Tibial artery (tissue), 4 donors: ENCODE results near the gene SMCO3.

Source experiments
- DNase-seq, 2 donors: peaks; one replicate each; pipeline ENCODE4 v3.0.0-alpha.2; 2019
- H3K27ac ChIP-seq, 2 donors: fragments of 200-600 bp; sonication (generic) in 1 of 2; 1 replicate in 1 of 2; 2 replicates in 1 of 2; pipeline ENCODE4 v1.5.1; 2018 to 2019; ENCODE audit warnings: mild to moderate bottlenecking in 1 of 2
- H3K27me3 ChIP-seq, 2 donors: fragments of 200-600 bp; sonication (generic) in 1 of 2; one replicate each; pipeline versions ENCODE4 v1.5.1 to v1.6.0; 2016 to 2019
- H3K36me3 ChIP-seq, 3 donors: fragments of 200-600 bp; sonication (generic) in 2 of 3; one replicate each; pipeline ENCODE4 v1.5.1; 2016 to 2019; ENCODE audit warnings: mild to moderate bottlenecking in 2 of 3
- H3K4me1 ChIP-seq, 4 donors: fragments of 200-600 bp; sonication (generic) in 2 of 4; 1 replicate in 3 of 4; 2 replicates in 1 of 4; pipeline ENCODE4 v1.5.1; 2016 to 2019
- H3K4me3 ChIP-seq, 2 donors: fragments of 200-600 bp; sonication (generic) in 1 of 2; 1 replicate in 1 of 2; 2 replicates in 1 of 2; pipeline ENCODE4 v1.5.1; 2018 to 2019; ENCODE audit warnings: mild to moderate bottlenecking in 2 of 2
- H3K9me3 ChIP-seq, 3 donors: fragments of 200-600 bp; sonication (generic) in 1 of 3; one replicate each; pipeline ENCODE4 v1.5.1; 2016 to 2019
- CTCF ChIP-seq, 2 experiments: fragments of 200-600 bp in 1 of 2; fragments of 450-650 bp in 1 of 2; IDR thresholded peaks; one replicate each; pipeline ENCODE4 v1.5.1; 2017 to 2019; ENCODE audit warnings: antibody characterized with exemption in 2 of 2, mild to moderate bottlenecking in 1 of 2, moderate library complexity in 1 of 2
- intact Hi-C: fragments of 100-400 bp; cut with DNase I; formaldehyde crosslinking; loops from one replicate; pipeline ENCODE4 v1.15.0; 2023; ENCODE audit warnings: low total_unique reads

Gene SMCO3

GRCh38 chr12:14852880-14853279, 38.9 kb upstream of the SMCO3 start:
- H3K27me3 ChIP-seq = no peaks in the 10 kb centered on the region
- no peaks in the 10 kb centered on the region for H3K9me3 ChIP-seq
- no peak overlapping the region for H3K4me3 ChIP-seq
- intact Hi-C loops = no loop called here
- peaks cover 0 to 34% (median 14%) of the 10 kb centered on the region in 4 donors for H3K4me1 ChIP-seq
- no peak for DNase-seq
- TF ChIP-seq CTCF (IDR thresholded peaks at IDR 0.05) = no peak
- H3K36me3 ChIP-seq = no peaks in the 10 kb centered on the region
- H3K27ac ChIP-seq = no peak overlapping the region

- DNase-seq = no peak
- peaks cover 0 to 51% (median 22%) of the 10 kb centered on the region in 4 donors for H3K4me1 ChIP-seq
- H3K27ac ChIP-seq = peak overlapping the region in 1 of 2 donors; percentile 8
- intact Hi-C loops = no loop called here
- no peaks in the 10 kb centered on the region for H3K9me3 ChIP-seq
- no peaks in the 10 kb centered on the region for H3K36me3 ChIP-seq
- no peaks in the 10 kb centered on the region for H3K27me3 ChIP-seq
- TF ChIP-seq CTCF (IDR thresholded peaks at IDR 0.05) = no peak
- no peak overlapping the region for H3K4me3 ChIP-seq
Measured at GRCh38 chr12:14850929-14851663, 37.1 kb upstream of the SMCO3 start.

DNA sequence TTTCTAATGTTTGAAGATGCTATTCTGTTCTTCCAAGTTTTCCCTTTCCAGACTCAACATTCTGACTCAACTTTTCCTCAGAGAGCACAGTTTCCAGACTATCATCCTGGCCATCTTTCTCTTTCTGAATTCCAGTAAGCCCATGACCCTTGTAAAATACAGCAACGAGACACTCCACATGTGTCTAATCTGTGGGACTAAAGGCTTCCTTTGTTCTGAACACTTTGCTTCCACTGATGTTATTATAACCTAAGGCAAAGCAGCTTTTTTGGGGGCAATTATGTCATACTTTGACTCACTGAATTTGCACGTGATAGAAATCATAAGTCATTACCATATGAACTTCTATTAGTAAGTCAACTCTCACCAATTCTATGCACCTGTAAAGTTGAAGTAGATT, 35.7 kb upstream of the SMCO3 start:
- intact Hi-C loops = loop anchor here (5.0 kb wide), 2 partner anchors 38 to 138 kb away; partner anchors contain the start of gene MGP
- no peak for DNase-seq
- H3K9me3 ChIP-seq = no peaks in the 10 kb centered on the region
- TF ChIP-seq CTCF (IDR thresholded peaks at IDR 0.05) = no peak
- H3K27ac ChIP-seq = peak overlapping the region; percentile 46 to 53
- no peaks in the 10 kb centered on the region for H3K27me3 ChIP-seq
- H3K4me3 ChIP-seq = no peak overlapping the region
- H3K36me3 ChIP-seq = no peaks in the 10 kb centered on the region
- H3K4me1 ChIP-seq = peaks cover 0 to 56% (median 21%) of the 10 kb centered on the region in 4 donors

- intact Hi-C loops = loop anchor here (5.0 kb wide), 2 partner anchors 40 to 140 kb away; partner anchors contain the start of gene MGP
- TF ChIP-seq CTCF (IDR thresholded peaks at IDR 0.05) = no peak
- Histone ChIP-seq H3K27me3 (no peaks in the 10 kb centered on the region), H3K4me1 (peaks cover 0 to 70% (median 27%) of the 10 kb centered on the region in 4 donors), H3K36me3 (no peaks in the 10 kb centered on the region), H3K4me3 (no peak overlapping the region), H3K9me3 (no peaks in the 10 kb centered on the region), H3K27ac (peak overlapping the region; percentile 49 to 59)
- no peak for DNase-seq
Measured at GRCh38 chr12:14846876-14847580, 33.0 kb upstream of the SMCO3 start.

GRCh38 chr12:14846042-14846587, 32.1 kb upstream of the SMCO3 start:
- no peaks in the 10 kb centered on the region for H3K9me3 ChIP-seq
- H3K4me1 ChIP-seq = peaks cover 0 to 79% (median 34%) of the 10 kb centered on the region in 4 donors
- H3K4me3 ChIP-seq = no peak overlapping the region
- TF ChIP-seq CTCF (IDR thresholded peaks at IDR 0.05) = no peak
- intact Hi-C loops = loop anchor here (5.0 kb wide), 2 partner anchors 41 to 141 kb away; partner anchors contain the start of gene MGP
- DNase-seq = no peak
- no peaks in the 10 kb centered on the region for H3K36me3 ChIP-seq
- no peaks in the 10 kb centered on the region for H3K27me3 ChIP-seq
- H3K27ac ChIP-seq = peak overlapping the region; percentile 49 to 59
